Camera-type eye (tissue), 1 donor: ENCODE data around the gene KPNA5. TPM values are rescaled to one million over a fixed set of nuclear protein-coding genes. Genes with fewer than 3 reads are reported as not detected.

Source experiments
- total RNA-seq: library from RNA; depleted of rRNA; stranded (reverse); fragments of >200 nt; gene quantifications from one replicate; pipeline ENCODE4 v1.2.3, GENCODE V29; 2014

The KPNA5 gene
- 49.8 TPM for total RNA-seq

GRCh38 chr6:116680880-116681672, at the start of gene KPNA5:
Gene KPNA5 (plus strand): TSS chr6:116681211. CDS start chr6:116681335, 124 bp downstream.

GRCh38 chr6:116764961-116765841, 84.2 kb downstream of the KPNA5 start, which contains the start of gene FAM162B:
Gene FAM162B (minus strand): TSS chr6:116765719. CDS start chr6:116765576, 143 bp downstream.

Other genes with a start within 250 kb of the KPNA5 start
- gene CALHM6, start 219.8 kb upstream of the KPNA5 start, total RNA-seq = 2.5 TPM
- gene CALHM5, start 169.6 kb upstream of the KPNA5 start, total RNA-seq = 3.4 TPM
- 0.38 TPM for gene TRAPPC3L, start 135.5 kb upstream of the KPNA5 start, total RNA-seq
- gene CALHM4, start 127.5 kb upstream of the KPNA5 start, total RNA-seq = not detected
- 36.6 TPM for gene RWDD1, start 109.7 kb upstream of the KPNA5 start, total RNA-seq
- gene RSPH4A, start 64.7 kb upstream of the KPNA5 start, total RNA-seq = 2.8 TPM
- 25.5 TPM for gene ZUP1, start 12.4 kb upstream of the KPNA5 start, total RNA-seq
- 5.6 TPM for gene FAM162B, start 84.5 kb downstream of the KPNA5 start, total RNA-seq
- gene GPRC6A, start 147.9 kb downstream of the KPNA5 start, total RNA-seq = not detected
- not detected for gene RFX6, start 196.0 kb downstream of the KPNA5 start, total RNA-seq